PFSK-1 (cell line): ENCODE data around the gene REPIN1.

Source experiments
- FOXP2 ChIP-seq: optimal IDR thresholded peaks from 2 replicates; pipeline ENCODE3; 2011; ENCODE audit warnings: borderline replicate concordance, control low read depth, inconsistent platforms; ENCODE audit not compliant: insufficient read depth; ENCODE audit errors: extremely low read length, extremely low read depth
- SIN3A ChIP-seq: IDR thresholded peaks from 2 replicates; pipeline ENCODE4 v1.6.1; 2012; ENCODE audit warnings: mild to moderate bottlenecking, low read length, moderate library complexity, borderline replicate concordance; ENCODE audit not compliant: insufficient read depth
- TAF1 ChIP-seq: IDR thresholded peaks from 2 replicates; pipeline ENCODE4 v1.6.1; 2012; ENCODE audit warnings: low read length, control low read depth, borderline replicate concordance; ENCODE audit not compliant: insufficient read depth

GRCh38 chr7:150323682-150324372, 44.8 kb upstream of the REPIN1 start:
- TF ChIP-seq FOXP2 (no peak), TAF1 (no peak), SIN3A (no peak)
